HEK293 (cell line): Measurements from ENCODE around the gene GRIK2.

ENCODE experiments used
- CTCF ChIA-PET: fragments of 350-600 bp; formaldehyde crosslinking; extraction: SDS; loops from one replicate; lab custom pipeline; 2021; ENCODE audit warnings: antibody characterized with exemption; lab: Yijun Ruan, JAX
- POLR2A ChIA-PET: fragments of 300-600 bp; formaldehyde crosslinking; extraction: SDS; loops from one replicate; lab custom pipeline; 2020; ENCODE audit warnings: antibody characterized with exemption, inconsistent platforms; lab: Yijun Ruan, JAX
- H3K27ac ChIP-seq: fragments of 200-500 bp; sonication (Bioruptor generic); 2 replicates; pipeline ENCODE4 v1.5.1; 2014; ENCODE audit warnings: low read depth, low read length, control low read depth, inconsistent platforms; ENCODE audit errors: extremely low read depth
- H3K36me3 ChIP-seq, 2 experiments: fragments of 200-500 bp in 1 of 2; sonication (Bioruptor generic) in 1 of 2; 1 replicate in 1 of 2; 2 replicates in 1 of 2; pipeline ENCODE4 v1.5.1; 2014 to 2017; ENCODE audit warnings: inconsistent platforms in 2 of 2, low read length in 2 of 2; ENCODE audit not compliant: control insufficient read depth in 2 of 2, insufficient read depth in 1 of 2
- H3K4me1 ChIP-seq: fragments of 200-500 bp; sonication (Bioruptor generic); 2 replicates; pipeline ENCODE4 v1.5.1; 2014; ENCODE audit warnings: mild to moderate bottlenecking, low read length, inconsistent platforms; ENCODE audit not compliant: control insufficient read depth, insufficient read depth
- H3K4me3 ChIP-seq: 2 replicates; pipeline ENCODE4 v1.5.1; 2011; ENCODE audit warnings: low read depth, mild to moderate bottlenecking, control low read depth, low read length, moderate library complexity
- H3K9me3 ChIP-seq: fragments of 200-500 bp; sonication (Bioruptor generic); 2 replicates; pipeline ENCODE4 v1.5.1; 2014; ENCODE audit warnings: low read depth, low read length, inconsistent platforms; ENCODE audit not compliant: control insufficient read depth, insufficient read depth
- GLI4 ChIP-seq: fragments of 450-650 bp; formaldehyde crosslinking; IDR thresholded peaks from 2 replicates; pipeline ENCODE4 v1.5.1; 2016; ENCODE audit warnings: missing biosample characterization, missing genetic modification characterization
- KLF1 ChIP-seq: fragments of 450-650 bp; formaldehyde crosslinking; IDR thresholded peaks from 2 replicates; pipeline ENCODE4 v1.5.1; 2016; ENCODE audit warnings: missing biosample characterization, missing genetic modification characterization
- OSR2 ChIP-seq: fragments of 450-650 bp; formaldehyde crosslinking; IDR thresholded peaks from 2 replicates; pipeline ENCODE4 v1.5.1; 2016; ENCODE audit warnings: missing biosample characterization, missing genetic modification characterization
- OVOL3 ChIP-seq: fragments of 450-650 bp; formaldehyde crosslinking; IDR thresholded peaks from 2 replicates; pipeline ENCODE4 v1.5.1; 2016; ENCODE audit warnings: missing biosample characterization, missing genetic modification characterization
- REST ChIP-seq: fragments of 450-650 bp; formaldehyde crosslinking; IDR thresholded peaks from 2 replicates; pipeline ENCODE4 v1.5.1; 2016; ENCODE audit warnings: missing biosample characterization, missing genetic modification characterization
- ZEB2 ChIP-seq: fragments of 450-650 bp; formaldehyde crosslinking; IDR thresholded peaks from 2 replicates; pipeline ENCODE4 v1.5.1; 2016; ENCODE audit warnings: missing biosample characterization, missing genetic modification characterization
- ZIC2 ChIP-seq: fragments of 450-650 bp; formaldehyde crosslinking; IDR thresholded peaks from 2 replicates; pipeline ENCODE4 v1.5.1; 2016; ENCODE audit warnings: missing biosample characterization, missing genetic modification characterization
- ZNF112 ChIP-seq: fragments of 450-650 bp; formaldehyde crosslinking; IDR thresholded peaks from 2 replicates; pipeline ENCODE4 v1.5.0; 2017; ENCODE audit warnings: missing biosample characterization, missing genetic modification characterization
- ZNF148 ChIP-seq: fragments of 450-650 bp; formaldehyde crosslinking; IDR thresholded peaks from 2 replicates; pipeline ENCODE4 v1.5.0; 2017; ENCODE audit warnings: missing biosample characterization, missing genetic modification characterization, borderline replicate concordance
- ZNF155 ChIP-seq: fragments of 450-650 bp; formaldehyde crosslinking; IDR thresholded peaks from 2 replicates; pipeline ENCODE4 v1.5.1; 2016; ENCODE audit warnings: missing biosample characterization, missing genetic modification characterization
- ZNF184 ChIP-seq: fragments of 450-650 bp; IDR thresholded peaks from 2 replicates; pipeline ENCODE4 v1.5.1; 2018; ENCODE audit warnings: missing biosample characterization, mild to moderate bottlenecking, missing genetic modification characterization
- ZNF292 ChIP-seq: fragments of 450-650 bp; formaldehyde crosslinking; IDR thresholded peaks from 2 replicates; pipeline ENCODE4 v1.5.1; 2016; ENCODE audit warnings: low read depth, missing biosample characterization, missing genetic modification characterization, borderline replicate concordance
- ZNF350 ChIP-seq: fragments of 450-650 bp; formaldehyde crosslinking; IDR thresholded peaks from 2 replicates; pipeline ENCODE4 v1.5.0; 2017; ENCODE audit warnings: missing biosample characterization, mild to moderate bottlenecking, missing genetic modification characterization
- ZNF48 ChIP-seq: fragments of 450-650 bp; formaldehyde crosslinking; IDR thresholded peaks from 2 replicates; pipeline ENCODE4 v1.5.1; 2016; ENCODE audit warnings: missing biosample characterization, missing genetic modification characterization
- ZNF488 ChIP-seq: fragments of 450-650 bp; formaldehyde crosslinking; IDR thresholded peaks from 2 replicates; pipeline ENCODE4 v1.5.1; 2016; ENCODE audit warnings: missing biosample characterization, missing genetic modification characterization
- ZNF501 ChIP-seq: fragments of 450-650 bp; formaldehyde crosslinking; IDR thresholded peaks from 2 replicates; pipeline ENCODE4 v1.5.1; 2016; ENCODE audit warnings: missing biosample characterization, missing genetic modification characterization
- ZNF510 ChIP-seq: fragments of 450-650 bp; formaldehyde crosslinking; IDR thresholded peaks from 2 replicates; pipeline ENCODE4 v1.5.1; 2018; ENCODE audit warnings: mild to moderate bottlenecking, missing genetic modification characterization, missing biosample characterization; ENCODE audit not compliant: insufficient replicate concordance
- ZNF518A ChIP-seq: fragments of 450-650 bp; formaldehyde crosslinking; conservative IDR thresholded peaks from 2 replicates; pipeline ENCODE4 v1.5.1; 2016; ENCODE audit warnings: low read depth, missing biosample characterization, missing genetic modification characterization
- ZNF530 ChIP-seq: fragments of 450-650 bp; formaldehyde crosslinking; IDR thresholded peaks from 2 replicates; pipeline ENCODE4 v1.5.1; 2016; ENCODE audit warnings: low read depth, missing biosample characterization, missing genetic modification characterization
- ZNF544 ChIP-seq: fragments of 450-650 bp; formaldehyde crosslinking; IDR thresholded peaks from 2 replicates; pipeline ENCODE4 v1.5.0; 2017; ENCODE audit warnings: missing biosample characterization, missing genetic modification characterization
- ZNF558 ChIP-seq: fragments of 450-650 bp; formaldehyde crosslinking; IDR thresholded peaks from 2 replicates; pipeline ENCODE4 v1.5.1; 2016; ENCODE audit warnings: missing biosample characterization, missing genetic modification characterization
- ZNF560 ChIP-seq: fragments of 450-650 bp; formaldehyde crosslinking; IDR thresholded peaks from 2 replicates; pipeline ENCODE4 v1.5.1; 2017; ENCODE audit warnings: missing biosample characterization, missing genetic modification characterization, borderline replicate concordance
- ZNF623 ChIP-seq: fragments of 450-650 bp; formaldehyde crosslinking; IDR thresholded peaks from 2 replicates; pipeline ENCODE4 v1.5.1; 2016; ENCODE audit warnings: missing biosample characterization, missing genetic modification characterization
- ZNF624 ChIP-seq: fragments of 450-650 bp; formaldehyde crosslinking; IDR thresholded peaks from 2 replicates; pipeline ENCODE4 v1.5.1; 2017; ENCODE audit warnings: missing biosample characterization, missing genetic modification characterization
- ZNF626 ChIP-seq: fragments of 450-650 bp; sonication (Bioruptor Pico); formaldehyde crosslinking; IDR thresholded peaks from 2 replicates; pipeline ENCODE4 v1.5.1; 2018; ENCODE audit warnings: missing biosample characterization, missing genetic modification characterization, inconsistent platforms

Gene GRIK2

GRCh38 chr6:101800598-101800997 lies 407.1 kb downstream of the GRIK2 start:
- Histone ChIP-seq H3K4me3 (no peak overlapping the region), H3K9me3 (no peaks in the 10 kb centered on the region), H3K36me3 (no peaks in the 10 kb centered on the region), H3K27ac (no peak overlapping the region), H3K4me1 (no peaks in the 10 kb centered on the region)
- TF ChIP-seq OSR2 (tag by site-specific recombination) (no peak), ZNF518A (tag by site-specific recombination) (no peak), ZIC2 (tag by site-specific recombination) (no peak), ZNF350 (tag by site-specific recombination) (no peak), ZNF626 (tag by site-specific recombination) (no peak), ZNF501 (tag by site-specific recombination) (no peak), ZNF155 (tag by site-specific recombination) (no peak), ZNF560 (no peak), ZNF558 (tag by site-specific recombination) (no peak), ZNF488 (tag by site-specific recombination) (no peak)
- POLR2A ChIA-PET: no interaction called here
- CTCF ChIA-PET: no interaction called here

- Histone ChIP-seq H3K4me3 (no peak overlapping the region), H3K36me3 (no peaks in the 10 kb centered on the region), H3K27ac (no peak overlapping the region), H3K9me3 (no peaks in the 10 kb centered on the region), H3K4me1 (no peaks in the 10 kb centered on the region)
- TF ChIP-seq ZNF148 (tag by site-specific recombination) (no peak), OVOL3 (tag by site-specific recombination) (no peak), KLF1 (tag by site-specific recombination) (no peak), ZNF292 (tag by site-specific recombination) (no peak), REST (no peak), ZNF623 (tag by site-specific recombination) (no peak), ZNF544 (tag by site-specific recombination) (no peak), ZNF112 (tag by site-specific recombination) (no peak), ZEB2 (tag by site-specific recombination) (no peak), GLI4 (no peak), ZNF510 (no peak), ZIC2 (tag by site-specific recombination) (no peak), ZNF48 (tag by site-specific recombination) (no peak), ZNF184 (tag by site-specific recombination) (no peak), ZNF530 (tag by site-specific recombination) (no peak), ZNF624 (no peak)
- ChIA-PET CTCF (interaction anchor here (1.1 kb wide), 1 partner anchor 62 kb away, joined by 3 read pairs; no protein-coding TSS in a partner anchor), POLR2A (no interaction called here)
These were observed 409.6 kb downstream of the GRIK2 start for GRCh38 chr6:101803136-101803535.
